Keratinocyte (primary cell): ENCODE data around the gene SYF2.

Experiments
- CTCF ChIP-seq, 3 experiments: IDR thresholded peaks in 1 of 3; conservative IDR thresholded peaks in 1 of 3; optimal IDR thresholded peaks in 1 of 3; 2 replicates in 2 of 3; 3 replicates in 1 of 3; pipeline versions ENCODE3 to v1.5.1; 2011; ENCODE audit warnings: low read length in 3 of 3, mild to moderate bottlenecking in 3 of 3, moderate library complexity in 2 of 3, control low read depth in 1 of 3, inconsistent platforms in 1 of 3; ENCODE audit not compliant: insufficient read depth in 2 of 3; ENCODE audit errors: extremely low read depth in 1 of 3
- EZH2 ChIP-seq: IDR thresholded peaks from one replicate; pipeline ENCODE4 v1.6.1; 2012; ENCODE audit warnings: inconsistent platforms, mild to moderate bottlenecking, low read length, moderate library complexity

- TF ChIP-seq CTCF (optimal IDR thresholded peaks at IDR 0.05 in 1 of 3, IDR thresholded peaks at IDR 0.05 in 1 of 3, conservative IDR thresholded peaks at IDR 0.05 in 1 of 3; ENCODE audit: extremely low read depth in 1 of 3, insufficient read depth in 2 of 3, low read length in 3 of 3), result no peak
- TF ChIP-seq EZH2, result no peak
These were observed 26.5 kb downstream of the SYF2 start for GRCh38 chr1:25205786-25206185.
